AG10803 (cell line): ENCODE data around the gene JARID2.

Source experiments
- DNase-seq: peaks from one replicate; pipeline ENCODE4 v3.0.0; 2010; ENCODE audit warnings: low read depth
- H3K4me3 ChIP-seq: 2 replicates; pipeline ENCODE4 v1.5.1; 2011; ENCODE audit warnings: mild to moderate bottlenecking, low read length, control low read depth
- CTCF ChIP-seq: conservative IDR thresholded peaks from 2 replicates; pipeline ENCODE4 v1.5.1; 2011; ENCODE audit warnings: mild to moderate bottlenecking, low read length, control low read depth, inconsistent platforms

Gene JARID2

GRCh38 chr6:15248451-15249370 is 2.8 kb downstream of the JARID2 start:
- TF ChIP-seq CTCF: peak; percentile 49
- H3K4me3 ChIP-seq: peak overlapping the region; percentile 80
- peak; percentile 92 for DNase-seq

GRCh38 chr6:15249371-15250019 is 3.6 kb downstream of the JARID2 start:
- TF ChIP-seq CTCF: no peak
- peak overlapping the region; percentile 80 for H3K4me3 ChIP-seq
- peak; percentile 65 for DNase-seq

- TF ChIP-seq CTCF: no peak
- no peak overlapping the region for H3K4me3 ChIP-seq
- no peak for DNase-seq
Measured at GRCh38 chr6:15250187-15251168, 4.6 kb downstream of the JARID2 start.

GRCh38 chr6:15252195-15252594 is 6.3 kb downstream of the JARID2 start:
- DNase-seq: no peak
- no peak overlapping the region for H3K4me3 ChIP-seq
- TF ChIP-seq CTCF: no peak

GRCh38 chr6:15253203-15254022 is 7.5 kb downstream of the JARID2 start:
- H3K4me3 ChIP-seq: no peak overlapping the region
- no peak for DNase-seq
- no peak for TF ChIP-seq CTCF
